ENCODE results near the gene TMEM63A. TPM values are rescaled to one million over a fixed set of nuclear protein-coding genes. Genes with fewer than 3 reads are reported as not detected.

Gene TMEM63A
- 4.5 to 6.4 TPM (median 5.9 TPM) in 5 replicates for total RNA-seq (2022; extraction: Qiagen RNA extraction; ENCODE audit: low read depth)

GRCh38 chr1:225881959-225882693 is at the start of gene TMEM63A:
TSS of gene TMEM63A (minus strand) at chr1:225882380. CDS start at chr1:225877580, 4,800 bp downstream.

GRCh38 chr1:225923692-225924555 is 41.7 kb upstream of the TMEM63A start, which contains the start of gene PYCR2:
TSS of gene PYCR2 (minus strand) at chr1:225924250. CDS start at chr1:225924110, 140 bp downstream.

GRCh38 chr1:225888898-225889601 is 6.9 kb upstream of the TMEM63A start, which contains the start of gene LEFTY1:
TSS of gene LEFTY1 (minus strand) at chr1:225889146. CDS start at chr1:225889066, 80 bp downstream.

GRCh38 chr1:225809842-225810578 is 72.2 kb downstream of the TMEM63A start, which contains the start of gene EPHX1:
TSS of gene EPHX1 (plus strand) at chr1:225810124. CDS start at chr1:225828730, 18,606 bp downstream.

Other genes with a start within 250 kb of the TMEM63A start
- 68.4 to 90.6 TPM (median 86.1 TPM) in 5 replicates for gene ENAH, start 229.3 kb downstream of the TMEM63A start, total RNA-seq (2022; extraction: Qiagen RNA extraction; ENCODE audit: low read depth)
- 231 to 310 TPM (median 241 TPM) in 5 replicates for gene SRP9, start 104.6 kb downstream of the TMEM63A start, total RNA-seq (2022; extraction: Qiagen RNA extraction; ENCODE audit: low read depth)
- gene EPHX1, start 72.3 kb downstream of the TMEM63A start, total RNA-seq (2022; extraction: Qiagen RNA extraction; ENCODE audit: low read depth), result 194 to 245 TPM (median 203 TPM) in 5 replicates
- gene LEFTY1, start 6.8 kb upstream of the TMEM63A start, total RNA-seq (2022; extraction: Qiagen RNA extraction; ENCODE audit: low read depth), result 0.50 to 1.1 TPM (median 0.68 TPM) in 5 replicates
- gene PYCR2, start 41.9 kb upstream of the TMEM63A start, total RNA-seq (2022; extraction: Qiagen RNA extraction; ENCODE audit: low read depth), result 46.3 to 54.3 TPM (median 51.9 TPM) in 5 replicates
- 0.06 to 0.24 TPM in 2 of 5 replicates, not detected in the others for gene LEFTY2, start 58.8 kb upstream of the TMEM63A start, total RNA-seq (2022; extraction: Qiagen RNA extraction; ENCODE audit: low read depth)
- 6.9 to 9.4 TPM (median 8.2 TPM) in 5 replicates for gene SDE2, start 117.0 kb upstream of the TMEM63A start, total RNA-seq (2022; extraction: Qiagen RNA extraction; ENCODE audit: low read depth)
- gene H3-3A, start 180.3 kb upstream of the TMEM63A start, total RNA-seq (2022; extraction: Qiagen RNA extraction; ENCODE audit: low read depth), result 406 to 451 TPM (median 427 TPM) in 5 replicates

Measured in A549 treated with GW870086 at 1 μM for 4 hours (cell line).